Measurements from ENCODE around the gene KRTAP5-3. TPM values are rescaled to one million over a fixed set of nuclear protein-coding genes. Genes with fewer than 3 reads are reported as not detected.

The KRTAP5-3 gene
- total and polyA plus RNA-seq, 2 of the 13 experiments (the other 11 are each of a cell fraction or from before 2014, with no cell fraction given): not detected

- TF ChIP-seq SKIL (CRISPR knock-in tag; IDR thresholded peaks at IDR 0.05; ENCODE audit: borderline replicate concordance) (no peak), NR2F1 (CRISPR knock-in tag; IDR thresholded peaks at IDR 0.05) (no peak), REXO4 (CRISPR knock-in tag; IDR thresholded peaks at IDR 0.05; ENCODE audit: borderline replicate concordance) (no peak), REPIN1 (CRISPR knock-in tag; IDR thresholded peaks at IDR 0.05; ENCODE audit: borderline replicate concordance, low read depth) (0 out of 2 replicates have a peak, but pooled peaks have one; percentile 18), ZKSCAN1 (IDR thresholded peaks at IDR 0.05; ENCODE audit: low read length) (no peak), PHF5A (CRISPR knock-in tag; IDR thresholded peaks at IDR 0.05; ENCODE audit: low read depth, unreplicated experiment) (no peak), ZBTB21 (CRISPR knock-in tag; IDR thresholded peaks at IDR 0.05) (no peak), XRCC5 (optimal IDR thresholded peaks at IDR 0.05; ENCODE audit: low read length) (peak; percentile 67), SPEN (CRISPR knock-in tag; IDR thresholded peaks at IDR 0.05; ENCODE audit: low read depth) (peak; percentile 43; the same call in 1 of the 2 replicates), ZNF260 (CRISPR knock-in tag; IDR thresholded peaks at IDR 0.05; ENCODE audit: borderline replicate concordance, low read depth) (no peak), ARID5B (CRISPR knock-in tag; IDR thresholded peaks at IDR 0.05) (no peak; the same call in 1 of the 2 replicates), ETV5 (CRISPR knock-in tag; IDR thresholded peaks at IDR 0.05; ENCODE audit: borderline replicate concordance) (no peak; the same call in 1 of the 2 replicates), ZNF781 (CRISPR knock-in tag; IDR thresholded peaks at IDR 0.05; ENCODE audit: borderline replicate concordance, not compliant biosample characterization) (no peak), RORA (CRISPR knock-in tag; IDR thresholded peaks at IDR 0.05) (no peak), ZNF766 (CRISPR knock-in tag; IDR thresholded peaks at IDR 0.05; ENCODE audit: borderline replicate concordance) (no peak), ATF1 (CRISPR knock-in tag; IDR thresholded peaks at IDR 0.05) (no peak), SKI (IDR thresholded peaks at IDR 0.05; ENCODE audit: partially characterized antibody) (no peak), NCOR1 (IDR thresholded peaks at IDR 0.05; ENCODE audit: borderline replicate concordance, low read length) (no peak), EP300 (IDR thresholded peaks at IDR 0.05; ENCODE audit: low read depth in 2 of 2, low read length in 2 of 2) (no peak), EP300 (CRISPR knock-in tag; IDR thresholded peaks at IDR 0.05; ENCODE audit: borderline replicate concordance) (no peak), ZNF639 (CRISPR knock-in tag; conservative IDR thresholded peaks at IDR 0.05) (no peak; the same call in 1 of the 2 replicates), FOXO1 (CRISPR knock-in tag; IDR thresholded peaks at IDR 0.05) (no peak; the same call in 1 of the 2 replicates)
These were observed 44.7 kb upstream of the KRTAP5-3 start (continued) for GRCh38 chr11:1652771-1653540.
